Activated T-cell treated with anti-CD3 and anti-CD28 coated beads for 24 hours (primary cell): Measurements from ENCODE around the gene RPS3.

Experiments
- DNase-seq: peaks from one replicate; pipeline ENCODE4 v3.0.0-alpha.2; 2020; ENCODE audit warnings: low read depth

The RPS3 gene

DNA sequence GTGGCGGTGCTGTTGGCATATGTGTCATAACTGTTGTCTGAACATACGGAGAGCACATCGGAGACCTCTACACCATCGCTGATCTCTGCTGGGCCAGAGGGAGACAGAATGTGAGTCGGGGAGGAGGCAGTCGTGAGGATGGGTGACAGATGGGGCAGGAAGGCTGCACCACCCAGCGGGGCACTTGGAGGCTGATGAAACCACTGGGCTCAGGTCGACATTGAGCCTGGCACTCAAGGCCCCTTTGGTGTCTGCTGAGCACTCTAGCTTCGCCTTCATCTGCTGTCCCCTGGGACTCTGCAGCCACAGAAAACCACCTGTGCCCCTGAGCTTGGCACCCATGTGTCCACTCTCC lies 36.2 kb downstream of the RPS3 start:
- no peak for DNase-seq

DNA sequence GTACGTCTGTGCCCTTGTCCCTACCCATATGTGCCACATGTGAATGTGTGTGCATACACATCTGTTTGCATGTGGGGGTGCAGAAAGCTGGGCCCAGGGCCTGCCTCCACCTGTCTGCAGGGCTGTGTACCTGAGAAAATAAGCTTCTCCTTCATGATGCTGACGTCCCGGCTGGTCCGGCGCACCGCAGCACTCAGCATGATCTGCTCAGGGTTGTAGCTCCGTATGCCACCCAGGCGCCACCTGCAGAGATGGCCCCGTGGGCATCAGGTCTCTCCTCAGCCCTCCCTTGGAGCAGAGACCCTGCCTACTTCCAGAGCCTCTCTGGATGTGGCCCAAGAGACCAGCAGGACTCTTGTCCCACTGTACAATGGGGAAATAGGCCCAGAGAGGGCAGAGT lies 37.5 kb downstream of the RPS3 start:
- no peak for DNase-seq

DNA sequence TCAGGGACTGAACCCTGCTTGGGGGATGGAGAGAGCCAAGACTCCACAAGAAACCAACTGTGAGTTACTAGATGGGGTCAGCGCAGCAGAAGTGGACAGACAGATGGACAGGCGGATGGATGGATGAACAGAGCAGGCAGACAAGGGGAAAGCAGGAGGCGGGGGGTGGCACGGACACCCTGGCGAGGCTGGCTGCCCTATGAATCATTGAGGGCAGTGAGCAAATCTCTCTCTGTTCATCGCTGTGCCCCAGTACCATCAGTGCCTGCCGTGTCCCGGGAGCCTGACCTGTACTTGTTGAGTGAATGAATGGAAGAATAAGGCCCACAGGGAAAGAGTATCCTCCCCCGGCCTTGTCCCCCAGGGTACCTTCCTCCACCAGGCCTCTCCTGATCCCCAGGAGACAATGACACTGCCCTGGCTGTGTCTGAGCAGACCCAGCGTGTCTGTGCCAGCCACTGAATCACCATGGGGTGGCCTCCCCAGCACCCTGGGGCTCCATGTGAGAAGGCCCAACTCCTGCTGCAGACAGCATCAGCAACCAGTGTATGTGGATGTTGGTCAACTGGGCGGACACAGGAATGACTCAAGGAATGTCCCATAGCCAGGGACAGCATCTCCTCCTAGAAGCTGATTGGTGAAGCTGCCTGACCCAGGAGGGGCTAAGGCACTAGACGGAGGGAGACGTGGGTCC lies 38.8 kb downstream of the RPS3 start:
- DNase-seq: no peak

DNA sequence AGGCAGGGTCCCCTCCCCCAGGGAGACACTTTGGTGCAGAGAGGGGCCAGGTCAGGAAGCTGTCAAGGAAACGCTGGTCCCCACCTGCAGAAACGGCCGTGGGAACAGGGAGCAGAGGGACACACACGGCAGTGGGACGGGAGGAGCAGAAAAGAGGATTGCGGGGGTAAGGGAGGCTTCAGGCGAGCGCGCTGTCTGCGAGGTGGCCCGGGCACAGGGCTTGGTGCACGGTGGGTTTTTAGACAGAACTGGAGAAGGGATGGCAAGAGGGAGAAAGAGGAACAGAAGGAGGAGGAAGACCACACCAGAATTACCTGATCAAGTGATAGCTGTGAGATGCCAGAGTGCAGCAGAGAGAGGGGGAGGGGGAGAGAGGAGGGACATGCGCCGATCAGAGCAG lies 39.7 kb downstream of the RPS3 start:
- DNase-seq: no peak

DNA sequence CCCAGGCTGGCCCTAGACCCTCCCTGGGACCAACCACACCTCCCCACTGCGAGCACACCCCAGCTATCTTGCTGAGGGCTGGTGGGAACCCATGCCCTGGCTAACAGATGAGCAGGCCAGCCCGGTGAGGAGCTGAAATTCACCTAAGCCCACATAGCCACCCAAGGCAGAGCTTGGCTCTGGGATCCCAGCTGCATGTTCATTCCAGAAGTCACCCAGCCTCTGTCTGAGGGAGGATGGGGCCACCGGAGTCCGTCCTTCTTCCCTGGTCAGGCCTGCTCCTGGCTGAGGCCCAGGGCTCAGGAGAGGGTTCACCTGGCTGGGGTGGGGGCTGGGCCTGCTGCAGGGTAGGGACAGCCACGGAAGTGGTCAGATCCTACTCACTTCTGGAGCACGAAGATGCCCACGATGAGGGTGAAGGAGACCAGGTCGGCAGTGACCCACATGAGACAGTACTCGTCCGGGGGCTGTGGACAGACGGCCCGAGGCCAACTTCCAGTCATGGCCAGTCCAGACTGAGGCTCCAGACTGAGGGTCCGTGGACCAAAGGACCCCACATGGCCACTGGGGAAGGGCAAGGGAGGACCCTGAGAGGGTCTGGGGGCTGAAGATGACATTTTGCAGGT lies 40.3 kb downstream of the RPS3 start:
- no peak for DNase-seq

DNA sequence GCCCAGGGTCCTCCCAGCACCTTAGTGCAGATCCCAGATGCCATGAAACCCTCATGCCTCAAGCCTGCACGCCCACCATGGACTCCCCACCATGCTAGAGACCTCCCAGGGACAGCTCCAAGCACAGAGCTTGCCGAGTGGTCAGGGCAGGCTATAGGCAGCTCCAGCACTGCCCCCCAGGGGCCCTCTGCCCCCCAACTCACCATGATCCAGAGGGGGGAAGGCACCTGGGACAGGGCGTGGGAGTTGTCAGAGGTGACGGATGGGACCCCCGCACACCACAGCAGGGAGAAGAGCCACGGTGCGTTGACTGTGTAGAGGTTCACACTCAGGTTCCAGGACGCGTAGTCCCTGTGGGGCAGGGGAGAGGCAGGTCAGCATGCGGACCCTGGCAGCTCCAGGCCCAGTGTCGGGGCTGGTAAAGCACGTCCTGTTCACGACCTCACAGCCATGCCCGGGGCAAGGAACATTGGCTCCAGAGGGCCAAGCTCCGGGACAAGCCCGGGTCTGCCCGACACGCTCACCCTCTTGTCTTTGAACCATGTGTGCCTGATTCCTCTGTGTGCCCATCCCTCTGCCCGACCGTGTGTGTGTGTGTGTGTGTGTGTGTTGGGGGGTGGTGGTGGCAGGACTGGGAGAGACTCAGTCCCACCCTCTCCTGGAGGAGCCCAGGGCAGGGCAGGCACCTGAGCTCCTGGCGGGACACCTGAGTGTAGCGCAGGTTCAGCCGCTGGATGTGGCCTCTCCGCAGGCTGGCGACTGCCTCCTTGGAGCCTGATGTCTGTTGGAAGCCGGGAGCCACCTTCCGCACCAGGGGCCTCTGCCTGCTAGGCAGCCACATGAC lies 41.9 kb downstream of the RPS3 start:
- no peak for DNase-seq

DNA sequence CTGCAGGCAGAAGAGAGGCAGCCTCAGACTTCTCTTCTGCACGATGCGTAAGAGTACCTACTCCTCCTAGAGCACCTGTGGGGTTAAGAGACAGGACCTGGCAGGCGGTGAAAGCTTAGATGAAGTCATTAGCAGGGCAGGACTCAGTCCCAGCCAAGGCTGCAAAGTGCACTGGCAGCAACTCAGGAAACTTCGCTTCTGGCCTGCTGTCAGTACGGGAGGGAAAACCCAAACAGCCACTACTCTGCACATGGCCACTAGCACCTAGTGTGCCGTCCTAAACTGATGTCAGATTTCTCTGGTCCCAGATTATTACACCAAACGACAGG lies 42.5 kb downstream of the RPS3 start:
- DNase-seq: no peak

DNA sequence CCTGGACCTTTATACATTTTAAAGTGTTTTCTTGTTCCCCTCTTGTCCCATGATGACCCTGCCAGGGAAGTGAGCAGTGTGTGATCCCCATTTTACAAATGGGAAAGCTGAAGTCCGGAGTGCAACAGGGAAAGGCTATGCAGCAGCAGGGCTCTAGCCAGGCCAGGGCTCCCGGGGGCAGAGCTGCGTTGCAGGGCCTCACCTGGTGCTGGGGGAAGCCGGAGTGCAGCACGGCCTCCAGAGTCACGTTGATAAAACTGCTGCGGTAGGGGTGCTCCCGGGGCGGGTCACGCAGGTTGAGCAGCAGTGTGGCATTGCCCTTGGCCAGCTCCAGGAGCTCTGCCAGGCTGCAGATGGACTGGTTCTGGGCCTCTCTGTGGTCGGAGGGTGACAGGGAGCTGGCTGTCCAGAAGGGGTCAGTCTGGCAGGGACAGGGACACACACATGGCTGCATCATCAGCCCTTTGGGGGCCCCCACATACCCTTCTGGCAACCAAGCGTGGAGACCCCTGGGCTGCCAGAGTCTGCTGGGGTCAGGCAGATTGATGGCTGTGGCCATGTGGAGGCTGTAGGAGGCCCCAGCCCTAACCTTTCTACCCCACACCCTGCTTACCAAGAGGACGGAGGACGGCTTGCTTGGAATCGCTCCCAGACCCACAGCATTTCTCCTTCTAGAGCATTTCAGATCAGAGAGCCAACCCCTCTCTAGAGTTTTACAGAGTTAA lies 43.0 kb downstream of the RPS3 start:
- no peak for DNase-seq

DNA sequence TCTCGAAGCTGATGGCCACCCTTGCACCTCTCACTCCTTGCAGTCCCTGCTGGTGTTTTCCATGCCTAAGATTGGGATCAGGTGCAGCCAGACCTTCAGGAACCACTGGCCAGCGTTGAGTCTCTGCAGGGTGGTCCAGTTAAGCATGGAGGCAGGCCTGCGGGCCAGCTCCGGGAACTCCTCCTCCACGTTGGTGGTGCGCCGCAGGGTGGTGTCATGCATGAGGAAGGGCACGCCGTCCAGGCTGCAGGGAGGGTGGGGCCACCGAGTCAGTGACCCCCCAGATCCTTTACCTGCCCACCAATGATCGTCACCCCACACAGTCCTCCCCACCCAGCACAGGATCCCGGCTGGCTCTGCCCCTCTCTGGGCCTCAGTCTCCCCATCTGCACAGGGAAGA lies 43.7 kb downstream of the RPS3 start:
- no peak for DNase-seq

DNA sequence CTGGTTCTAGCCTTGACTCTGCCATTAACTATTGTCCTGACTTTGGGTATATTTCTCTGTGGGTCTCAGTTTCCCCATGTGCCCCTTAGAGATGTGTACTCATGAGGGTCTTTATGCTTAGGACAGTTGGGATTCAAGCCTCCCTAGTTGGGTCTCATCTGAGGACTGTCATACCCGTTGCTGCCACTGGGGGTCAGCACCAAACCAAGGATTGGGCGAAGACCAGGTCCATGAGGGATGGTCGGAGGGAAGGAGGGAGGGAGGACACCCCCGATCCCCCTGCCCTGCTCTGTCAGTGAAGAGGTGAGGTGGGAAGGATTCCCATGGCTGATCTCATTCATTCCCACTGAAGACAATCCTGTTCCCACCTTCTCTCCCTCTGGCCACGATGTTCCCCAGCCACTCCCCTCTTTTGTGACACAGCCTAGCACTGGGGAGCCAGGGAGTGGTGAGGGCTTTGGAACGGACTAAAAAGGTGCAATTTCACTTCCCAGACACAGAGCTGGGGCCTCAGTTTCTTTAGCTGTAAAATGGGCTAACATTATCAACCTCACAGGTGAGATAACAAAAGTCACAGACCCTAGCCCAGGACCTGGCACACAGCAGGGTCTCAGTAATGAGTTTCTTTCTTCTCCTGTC lies 46.1 kb downstream of the RPS3 start:
- DNase-seq: peak; percentile 60

DNA sequence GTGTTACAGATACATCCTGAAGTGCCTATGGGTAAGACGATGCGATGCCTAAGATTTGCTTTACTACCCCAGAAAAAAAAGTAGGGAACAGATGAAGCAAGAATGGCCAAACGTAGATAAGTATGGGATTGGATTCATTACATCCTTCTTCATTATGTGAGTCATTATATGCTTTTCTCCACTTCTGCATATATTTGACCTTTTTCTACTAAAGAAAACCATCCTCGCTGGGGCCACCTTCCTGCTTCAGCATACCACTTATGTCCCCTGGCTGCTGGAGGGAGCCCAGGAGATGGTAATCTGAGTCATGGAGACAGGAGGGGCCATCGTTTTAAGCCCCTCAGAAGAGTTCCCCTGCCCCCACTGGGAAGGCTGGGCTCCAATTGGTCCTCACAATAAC lies 48.1 kb downstream of the RPS3 start:
- no peak for DNase-seq

DNA sequence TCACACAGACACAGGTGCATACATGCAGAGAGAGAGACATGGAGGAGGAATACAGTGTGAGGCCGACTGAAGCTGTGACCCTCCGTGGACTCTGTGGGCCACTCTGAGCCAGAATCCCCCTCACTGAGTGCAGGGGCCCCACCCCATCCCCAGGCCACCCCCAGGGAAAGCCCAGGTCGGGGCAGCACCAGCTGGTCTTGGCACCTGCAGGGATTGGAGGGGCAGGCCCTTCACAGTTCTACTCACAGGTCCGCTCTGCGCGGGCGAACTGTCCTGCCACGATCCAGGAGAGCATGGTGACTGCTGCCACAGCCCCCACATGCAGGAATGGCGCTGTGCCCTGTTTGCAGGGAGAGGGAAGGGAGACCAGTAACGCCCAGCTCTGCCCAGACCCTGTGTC lies 50.0 kb downstream of the RPS3 start:
- no peak for DNase-seq

DNA sequence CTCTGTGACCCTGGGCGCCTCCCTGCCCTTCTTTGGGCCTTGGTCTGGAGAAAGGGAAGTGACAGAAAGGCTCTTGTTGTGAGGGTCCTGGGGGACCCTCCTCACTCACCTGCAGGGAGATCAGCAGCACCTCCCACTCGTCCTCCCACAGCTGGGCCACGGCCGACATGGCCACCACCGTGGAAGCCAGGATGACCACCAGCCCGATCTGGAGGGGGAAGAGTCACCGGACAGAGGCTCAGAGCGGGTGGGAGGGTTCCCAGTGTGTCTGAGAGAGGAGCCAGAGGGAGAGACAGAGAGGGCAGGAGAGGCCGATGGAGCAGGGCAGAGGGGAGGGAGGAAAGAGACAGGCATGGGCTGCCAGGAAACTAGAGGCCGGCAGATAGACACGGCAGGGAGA lies 50.5 kb downstream of the RPS3 start:
- DNase-seq: no peak

DNA sequence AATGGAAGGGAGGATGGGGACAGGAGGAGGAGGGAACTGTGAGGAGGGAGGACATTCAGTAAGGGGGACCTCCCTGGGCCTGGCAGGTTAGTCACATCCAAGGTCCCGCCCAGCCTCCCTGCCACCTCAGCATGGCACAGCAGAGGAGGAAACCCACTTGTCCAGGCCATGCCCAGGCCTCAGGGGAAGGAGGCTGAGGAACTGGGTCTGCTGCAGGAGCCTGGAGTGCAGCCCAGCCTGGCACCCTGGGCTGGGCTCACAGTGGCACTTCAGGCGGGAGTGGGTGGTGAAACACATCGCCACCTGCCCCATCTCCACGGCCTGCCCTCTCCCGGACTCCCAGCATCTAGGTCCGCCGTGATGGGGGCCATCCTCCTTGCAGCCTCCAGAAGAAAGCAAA lies 50.9 kb downstream of the RPS3 start:
- no peak for DNase-seq

DNA sequence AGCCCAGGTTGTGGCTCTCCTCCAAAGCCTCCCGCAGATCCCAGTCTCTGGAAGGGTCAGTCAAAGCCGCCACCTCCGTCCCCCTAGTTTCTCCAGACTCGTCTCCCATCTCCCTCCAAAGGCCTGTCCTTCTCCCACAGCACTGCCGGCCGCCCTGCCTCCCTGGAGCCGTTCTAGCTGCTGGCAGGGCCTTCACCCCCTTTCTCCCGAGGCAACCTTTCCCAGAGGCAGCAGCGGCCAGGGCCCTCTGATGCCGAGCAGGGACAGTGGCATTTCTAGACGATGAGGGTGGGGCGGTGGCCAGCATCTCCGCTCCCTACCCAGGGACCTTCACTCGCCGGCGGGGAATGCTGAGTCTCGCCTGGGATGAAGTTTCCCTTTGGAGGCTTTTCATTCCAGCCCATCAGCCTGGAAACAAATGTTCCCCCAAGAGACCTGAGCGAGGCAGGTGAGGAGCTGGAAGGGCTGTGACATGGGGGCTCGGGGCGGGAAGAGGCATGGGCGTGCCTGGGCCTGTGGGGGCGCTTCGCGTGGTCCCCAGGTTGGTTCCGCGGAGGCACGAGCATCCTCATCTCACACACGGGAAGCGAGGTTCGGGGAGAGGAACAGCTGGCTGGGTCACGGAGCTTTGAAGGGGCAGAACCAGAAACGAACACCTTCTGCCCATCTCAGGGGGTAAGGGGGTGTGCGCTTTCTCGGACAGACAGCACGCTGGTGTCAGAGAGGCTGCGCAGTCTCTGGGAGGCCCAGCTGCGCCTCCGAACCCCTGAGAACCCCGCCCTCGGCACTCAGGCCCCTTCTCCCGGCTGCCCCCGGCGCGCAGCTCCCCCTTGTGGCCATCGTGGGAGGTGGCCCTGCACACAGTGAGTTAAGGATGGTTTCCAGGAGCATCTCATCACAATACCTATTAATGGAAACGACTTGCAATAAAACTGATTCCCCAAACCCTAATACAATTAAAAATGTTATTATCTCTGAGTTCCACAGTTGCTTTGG lies 51.8 kb downstream of the RPS3 start:
- no peak for DNase-seq

DNA sequence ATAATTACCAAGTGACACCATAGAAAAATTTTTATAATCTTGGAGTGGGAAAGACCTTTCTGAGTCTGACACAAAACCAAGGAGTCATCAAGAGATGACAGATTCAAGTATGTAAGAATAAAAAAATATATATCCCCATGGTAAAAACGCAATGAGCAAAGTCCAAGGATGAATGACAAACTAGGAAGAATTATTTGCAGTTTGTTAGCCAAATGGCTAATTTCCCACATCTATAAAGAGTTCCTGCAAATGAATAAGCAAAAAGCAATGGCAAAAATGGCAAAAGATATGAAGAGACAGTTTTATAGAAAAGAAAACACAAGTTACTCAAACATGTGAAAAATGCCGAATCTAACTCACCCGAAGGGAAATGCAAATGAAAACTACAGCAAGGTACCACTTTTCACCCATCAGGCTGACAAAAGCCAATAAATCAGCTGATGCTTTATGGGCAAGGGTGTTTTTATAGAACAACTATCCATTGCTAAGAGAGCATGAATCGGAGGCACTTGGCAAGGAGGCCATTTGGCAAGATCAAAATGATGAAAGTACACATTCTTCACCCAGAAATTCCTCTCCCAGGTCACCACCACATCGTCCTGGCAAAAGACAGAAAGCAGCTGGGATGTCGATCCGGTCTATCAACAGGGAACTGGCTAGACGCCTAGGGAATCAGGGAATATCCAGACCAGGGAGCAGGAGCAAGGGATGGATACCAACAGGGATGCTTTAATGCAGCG lies 54.8 kb downstream of the RPS3 start:
- no peak for DNase-seq

DNA sequence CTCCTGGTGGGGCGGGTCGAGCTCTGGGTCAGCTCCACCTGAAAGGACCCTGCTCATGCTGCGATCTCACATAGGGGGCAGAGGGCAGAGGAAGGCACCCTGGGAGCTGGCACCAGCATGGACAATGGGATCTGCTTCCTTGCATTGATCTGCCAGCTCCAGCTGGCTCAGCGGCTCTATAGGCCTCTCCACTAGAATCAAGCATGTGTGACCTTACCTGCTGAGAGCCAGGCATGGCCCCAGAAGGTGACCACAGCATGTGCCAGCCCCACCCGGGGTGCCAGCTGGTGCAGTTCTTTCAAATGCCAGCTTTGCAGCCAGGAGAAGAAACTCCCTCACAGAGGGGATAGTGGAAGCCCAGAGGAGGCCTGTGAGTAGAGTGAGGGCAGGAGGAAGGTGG lies 55.7 kb downstream of the RPS3 start:
- DNase-seq: no peak
